PC-9 (cell line): ENCODE results near the gene C17orf100. TPM values are rescaled to one million over a fixed set of nuclear protein-coding genes. Genes with fewer than 3 reads are reported as not detected.

ENCODE experiments used
- BruUV-seq: library from RNA; stranded (reverse); fragments of 400-500 nt; replicated peaks from 2 replicates; lab custom pipeline; 2021; lab: Mats Ljungman, UMichigan
- CTCF ChIA-PET: fragments of 300-600 bp; sonication (Branson Sonifier 250); formaldehyde crosslinking; loops from one replicate; lab custom pipeline; 2022; ENCODE audit warnings: antibody characterized with exemption; lab: Charles Lee
- POLR2A ChIA-PET: fragments of 300-600 bp; sonication (Branson Sonifier 250); formaldehyde crosslinking; loops from one replicate; lab custom pipeline; 2022; ENCODE audit warnings: antibody characterized with exemption; ENCODE audit not compliant: unreplicated experiment; lab: Charles Lee
- DNase-seq, 2 experiments: peaks; one replicate each; pipeline versions ENCODE4 v3.0.0 to v3.0.0-alpha.2; 2015 to 2022; ENCODE audit warnings: mixed read lengths in 1 of 2
- H2AFZ ChIP-seq: fragments of 200-600 bp; sonication (generic); 2 replicates; pipeline ENCODE4 v1.8.1; 2017; ENCODE audit warnings: antibody characterized with exemption
- H3F3A ChIP-seq: fragments of 200-600 bp; sonication (generic); 2 replicates; pipeline ENCODE4 v1.8.1; 2017; ENCODE audit warnings: antibody characterized with exemption, mild to moderate bottlenecking, low read depth; ENCODE audit not compliant: insufficient read depth
- H3K27ac ChIP-seq: fragments of 200-600 bp; sonication (generic); 2 replicates; pipeline ENCODE4 v1.6.1; 2016; ENCODE audit warnings: mixed run types
- H3K27me3 ChIP-seq: fragments of 200-600 bp; sonication (generic); 2 replicates; pipeline ENCODE4 v1.6.1; 2016; ENCODE audit warnings: low read depth, mixed run types; ENCODE audit not compliant: insufficient read depth
- H3K36me3 ChIP-seq: fragments of 200-600 bp; sonication (generic); 2 replicates; pipeline ENCODE4 v1.6.1; 2016; ENCODE audit warnings: low read depth, mixed run types
- H3K4me1 ChIP-seq: fragments of 200-600 bp; sonication (generic); replicated peaks from 2 replicates; pipeline ENCODE4 v1.6.1; 2016; ENCODE audit warnings: mixed run types; ENCODE audit not compliant: insufficient read depth
- H3K4me2 ChIP-seq: fragments of 200-600 bp; sonication (generic); 2 replicates; pipeline ENCODE4 v1.6.1; 2017; ENCODE audit warnings: mixed run types
- H3K4me3 ChIP-seq: fragments of 200-600 bp; sonication (generic); 2 replicates; pipeline ENCODE4 v1.6.1; 2016; ENCODE audit warnings: mixed run types
- H3K79me2 ChIP-seq: fragments of 200-600 bp; sonication (generic); 2 replicates; pipeline ENCODE4 v1.6.1; 2017; ENCODE audit warnings: low read depth, mixed run types
- H3K9me2 ChIP-seq: fragments of 200-600 bp; sonication (generic); 2 replicates; pipeline ENCODE4 v1.8.1; 2017; ENCODE audit warnings: mild to moderate bottlenecking; ENCODE audit not compliant: insufficient read depth
- H3K9me3 ChIP-seq: fragments of 200-600 bp; sonication (generic); 2 replicates; pipeline ENCODE4 v1.8.1; 2016; ENCODE audit warnings: low read depth; ENCODE audit not compliant: insufficient read depth
- H4K20me1 ChIP-seq: fragments of 200-600 bp; sonication (generic); 2 replicates; pipeline ENCODE4 v1.8.1; 2017; ENCODE audit not compliant: insufficient read depth
- CTCF ChIP-seq: fragments of 200-600 bp; sonication (generic); conservative IDR thresholded peaks from 2 replicates; pipeline ENCODE4 v1.6.1; 2017; ENCODE audit warnings: mixed run types, antibody characterized with exemption, mild to moderate bottlenecking, moderate library complexity
- EZH2 ChIP-seq: fragments of 200-600 bp; sonication (generic); IDR thresholded peaks from 2 replicates; pipeline ENCODE4 v1.8.0; 2017; ENCODE audit warnings: antibody characterized with exemption, low read depth
- intact Hi-C: fragments of 100-400 bp; cut with micrococcal nuclease; formaldehyde crosslinking; loops from one replicate; pipeline ENCODE4 v1.10.0; 2022; ENCODE audit not compliant: unreplicated experiment
- total RNA-seq: library from RNA; stranded (reverse); gene quantifications from 2 replicates; pipeline ENCODE4 v1.2.3, GENCODE V29; 2021

Gene C17orf100
- total RNA-seq, 1 experiment from 2014 or later = 4.4 TPM

GRCh38 chr17:6648181-6648580 lies 3.4 kb upstream of the C17orf100 start:
- H3K36me3 ChIP-seq = peaks cover 35% of the 10 kb centered on the region
- DNase-seq = no peak
- H3K4me3 ChIP-seq = no peak overlapping the region
- H3F3A ChIP-seq = peaks cover 38% of the 10 kb centered on the region
- H3K27ac ChIP-seq = no peak overlapping the region
- no peak for TF ChIP-seq EZH2
- peak; percentile 38; the same call in 1 of the 2 replicates for TF ChIP-seq CTCF
- POLR2A ChIA-PET = interaction anchor here (0.7 kb wide), 1 partner anchor 8 kb away, joined by 3 read pairs; a partner anchor contains a TSS
- H3K4me1 ChIP-seq = peaks cover 37% of the 10 kb centered on the region
- CTCF ChIA-PET = no interaction called here
- no TSS peak for BruUV-seq
- H2AFZ ChIP-seq = no peak overlapping the region
- intact Hi-C loops = loop anchor here (5.0 kb wide), 1 partner anchor 1061 kb away; no protein-coding TSS in a partner anchor
- no peak overlapping the region for H3K4me2 ChIP-seq
- H3K79me2 ChIP-seq = peaks cover 79% of the 10 kb centered on the region
- H3K9me2 ChIP-seq = no peaks in the 10 kb centered on the region
- H3K27me3 ChIP-seq = no peaks in the 10 kb centered on the region
- no peaks in the 10 kb centered on the region for H3K9me3 ChIP-seq
- H4K20me1 ChIP-seq = peaks cover 38% of the 10 kb centered on the region

GRCh38 chr17:6651919-6652452 lies 424 bp downstream of the C17orf100 start:
- intact Hi-C loops = no loop called here

More at GRCh38 chr17:6651919-6652452, 424 bp downstream of the C17orf100 start:
- no peaks in the 10 kb centered on the region for H3K9me2 ChIP-seq
- peaks cover 17% of the 10 kb centered on the region for H3K36me3 ChIP-seq
- POLR2A ChIA-PET = no interaction called here
- H3F3A ChIP-seq = peaks cover 17% of the 10 kb centered on the region
- peaks cover 37% of the 10 kb centered on the region for H3K4me1 ChIP-seq
- H3K9me3 ChIP-seq = no peaks in the 10 kb centered on the region
- CTCF ChIA-PET = no interaction called here
- H3K27ac ChIP-seq = peak overlapping the region; percentile 54; the same call in 1 of the 2 replicates
- no peak for DNase-seq
- peaks cover 54% of the 10 kb centered on the region for H3K79me2 ChIP-seq
- no peak for TF ChIP-seq EZH2
- no peak for TF ChIP-seq CTCF
- peaks cover 29% of the 10 kb centered on the region for H4K20me1 ChIP-seq
- peak overlapping the region; percentile 90 for H3K4me2 ChIP-seq
- TSS peak; percentile 59 for BruUV-seq
- peak overlapping the region; percentile 82 for H2AFZ ChIP-seq
- H3K4me3 ChIP-seq = peak overlapping the region; percentile 78
- H3K27me3 ChIP-seq = no peaks in the 10 kb centered on the region
